Omental fat pad (tissue), 4 donors: ENCODE data around the gene RNF6. TPM values are rescaled to one million over a fixed set of nuclear protein-coding genes. Genes with fewer than 3 reads are reported as not detected.
A peak's percentile ranks its signal among the peaks of the same experiment; 100 is the strongest.

Experiments
- ATAC-seq: fragments of 150-250 bp; one replicate; pipeline ENCODE4 v1.9.1; 2016; ENCODE audit warnings: mild to moderate bottlenecking, moderate library complexity; ENCODE audit not compliant: low FRiP score
- DNase-seq: peaks from one replicate; pipeline ENCODE4 v3.0.0-alpha.2; 2019; ENCODE audit warnings: low spot score
- total RNA-seq, 4 donors: library from RNA; depleted of rRNA; stranded (reverse); fragments of >200 nt; gene quantifications; one replicate each; pipeline ENCODE4 v1.1.0, GENCODE V29; 2016
- TF ChIP-seq, protein P1 (sequence below), 3 donors: fragments of 450-650 bp; IDR thresholded peaks; one replicate each; pipeline ENCODE4 v1.5.1; 2016 to 2017; ENCODE audit warnings: antibody characterized with exemption in 3 of 3, mild to moderate bottlenecking in 3 of 3, moderate library complexity in 2 of 3

RNF6 gene
- total RNA-seq, 4 donors from 2014 or later: 27.0 to 33.7 (median 27.5) TPM

DNA sequence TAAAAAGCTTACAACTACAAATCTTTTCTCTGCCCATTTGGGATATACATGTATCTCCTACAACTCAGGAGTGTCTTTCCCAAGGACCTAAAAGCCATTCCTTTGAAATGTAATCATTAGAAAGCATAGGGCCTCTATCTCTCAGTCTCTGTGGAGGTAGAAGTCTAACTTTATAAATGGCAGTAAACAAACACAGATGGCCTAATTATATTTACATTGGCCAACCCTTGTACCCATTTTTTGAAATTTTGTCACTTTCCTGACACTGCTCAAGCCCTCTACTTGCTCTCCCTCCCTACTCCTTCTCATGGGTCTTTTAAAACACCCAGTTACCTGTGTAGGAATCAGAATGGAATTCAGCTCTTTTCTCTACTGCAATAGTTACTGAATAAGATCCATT is 24.8 kb downstream of the RNF6 start:
- TF ChIP-seq, protein P1, sequence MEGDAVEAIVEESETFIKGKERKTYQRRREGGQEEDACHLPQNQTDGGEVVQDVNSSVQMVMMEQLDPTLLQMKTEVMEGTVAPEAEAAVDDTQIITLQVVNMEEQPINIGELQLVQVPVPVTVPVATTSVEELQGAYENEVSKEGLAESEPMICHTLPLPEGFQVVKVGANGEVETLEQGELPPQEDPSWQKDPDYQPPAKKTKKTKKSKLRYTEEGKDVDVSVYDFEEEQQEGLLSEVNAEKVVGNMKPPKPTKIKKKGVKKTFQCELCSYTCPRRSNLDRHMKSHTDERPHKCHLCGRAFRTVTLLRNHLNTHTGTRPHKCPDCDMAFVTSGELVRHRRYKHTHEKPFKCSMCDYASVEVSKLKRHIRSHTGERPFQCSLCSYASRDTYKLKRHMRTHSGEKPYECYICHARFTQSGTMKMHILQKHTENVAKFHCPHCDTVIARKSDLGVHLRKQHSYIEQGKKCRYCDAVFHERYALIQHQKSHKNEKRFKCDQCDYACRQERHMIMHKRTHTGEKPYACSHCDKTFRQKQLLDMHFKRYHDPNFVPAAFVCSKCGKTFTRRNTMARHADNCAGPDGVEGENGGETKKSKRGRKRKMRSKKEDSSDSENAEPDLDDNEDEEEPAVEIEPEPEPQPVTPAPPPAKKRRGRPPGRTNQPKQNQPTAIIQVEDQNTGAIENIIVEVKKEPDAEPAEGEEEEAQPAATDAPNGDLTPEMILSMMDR (IDR thresholded peaks at IDR 0.05): no peak
- DNase-seq: no peak
- ATAC-seq: no peak

DNA sequence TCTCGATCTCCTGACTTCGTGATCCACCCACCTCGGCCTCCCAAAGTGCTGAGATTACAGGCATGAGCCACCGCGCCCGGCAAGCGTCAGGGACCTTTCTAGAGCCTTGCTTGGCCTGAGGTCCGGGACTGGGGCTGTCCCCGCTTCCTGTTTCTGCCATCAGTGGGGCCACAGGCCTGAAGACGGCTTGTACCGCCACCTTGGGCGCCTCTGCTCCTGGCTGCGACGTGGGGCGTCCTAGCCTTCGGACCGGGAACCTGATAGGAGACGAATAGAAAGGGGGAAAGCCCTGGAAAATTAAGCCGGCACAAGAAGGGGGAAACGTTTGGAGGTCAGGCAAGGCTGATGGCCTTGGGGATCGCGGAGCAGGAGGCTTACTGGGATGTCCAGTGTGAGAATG is 35.1 kb downstream of the RNF6 start:
- no peak for ATAC-seq
- TF ChIP-seq, protein P1 (IDR thresholded peaks at IDR 0.05): no peak
- DNase-seq: no peak

DNA sequence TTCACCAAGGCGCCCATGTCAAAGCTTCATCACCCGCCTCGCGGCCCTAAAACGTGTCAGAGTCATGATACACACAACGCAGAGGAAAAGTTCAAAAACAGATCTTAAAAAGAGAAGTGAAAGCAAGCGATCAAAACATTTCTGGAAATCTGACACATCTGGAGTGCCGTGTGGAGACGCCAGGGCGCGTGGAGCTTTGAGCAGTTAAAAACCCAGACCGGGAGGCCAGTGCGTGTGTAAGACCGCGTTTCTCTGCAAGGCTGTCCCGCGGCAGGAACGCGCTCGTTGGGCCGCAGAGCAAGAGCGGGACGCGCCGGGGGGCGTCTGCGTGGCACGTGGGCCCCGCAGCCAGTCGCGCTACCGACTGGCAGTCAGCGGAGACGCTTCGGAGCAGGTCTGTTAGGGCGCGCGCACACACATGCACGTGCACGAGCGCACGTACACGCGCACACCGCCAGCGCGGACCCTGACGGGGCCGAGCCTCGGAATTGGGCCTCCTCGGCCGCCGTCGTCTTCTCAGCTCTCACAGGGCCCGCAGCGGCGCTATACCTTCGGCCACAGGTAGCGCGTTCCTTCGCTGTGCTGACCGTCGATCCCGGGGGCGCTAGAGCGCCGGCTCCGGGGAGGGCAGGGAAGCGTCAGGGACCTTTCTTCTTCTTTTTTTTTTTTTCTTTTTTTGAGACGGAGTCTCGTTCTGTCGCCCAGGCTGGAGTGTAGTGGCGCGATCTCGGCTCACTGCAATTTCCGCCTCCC is 35.8 kb downstream of the RNF6 start:
- peak; percentile 97 for ATAC-seq
- TF ChIP-seq, protein P1 (IDR thresholded peaks at IDR 0.05): no peak
- DNase-seq: peak; percentile 64

DNA sequence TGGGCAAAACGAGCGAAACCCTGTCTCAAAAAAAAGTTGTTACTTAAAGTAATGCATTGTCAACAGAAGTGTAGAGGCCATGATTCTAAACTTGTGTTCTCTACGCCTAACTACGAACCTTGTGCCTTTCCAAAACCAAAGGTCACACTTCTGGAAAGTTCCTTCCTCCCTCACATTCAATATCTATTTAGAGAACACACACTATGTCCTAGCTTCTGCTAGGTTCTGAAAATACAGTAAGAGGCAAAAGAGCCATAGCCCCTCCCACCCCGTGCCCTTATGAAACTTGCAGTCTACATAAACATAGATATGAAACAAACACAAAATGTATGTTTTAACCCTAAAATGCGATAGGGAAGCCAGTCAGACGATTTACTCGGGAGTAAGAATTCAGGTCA is 36.4 kb downstream of the RNF6 start:
- peak; percentile 22 for ATAC-seq
- no peak for DNase-seq

DNA sequence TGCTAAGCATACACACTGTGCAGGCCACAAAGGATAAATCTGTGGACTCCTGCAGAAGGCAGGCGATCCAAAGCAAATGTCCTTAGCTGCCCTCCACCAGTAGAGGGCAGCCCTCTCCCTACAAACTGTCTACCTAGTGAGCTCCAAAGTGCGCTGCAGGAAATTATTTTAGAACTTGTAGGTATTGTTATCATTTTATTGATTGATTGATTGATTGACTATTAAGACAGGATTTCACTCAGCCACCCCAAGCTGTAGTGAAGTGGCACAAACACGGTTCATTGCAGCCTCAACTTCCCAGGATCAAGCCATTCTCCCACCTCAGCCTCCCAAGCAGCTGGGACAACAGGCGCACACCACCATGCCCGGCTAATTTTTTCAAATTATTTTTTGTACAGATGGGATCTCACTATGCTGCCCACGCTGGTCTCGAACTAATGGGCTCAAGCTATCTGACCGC is 37.3 kb downstream of the RNF6 start:
- ATAC-seq (no peak), DNase-seq (no peak)
- TF ChIP-seq, protein P1 (IDR thresholded peaks at IDR 0.05): peak in 1 of 3 donors; percentile 14

More for the DNA sequence above, 36.4 kb downstream of the RNF6 start:
- TF ChIP-seq, protein P1 (IDR thresholded peaks at IDR 0.05): no peak

DNA sequence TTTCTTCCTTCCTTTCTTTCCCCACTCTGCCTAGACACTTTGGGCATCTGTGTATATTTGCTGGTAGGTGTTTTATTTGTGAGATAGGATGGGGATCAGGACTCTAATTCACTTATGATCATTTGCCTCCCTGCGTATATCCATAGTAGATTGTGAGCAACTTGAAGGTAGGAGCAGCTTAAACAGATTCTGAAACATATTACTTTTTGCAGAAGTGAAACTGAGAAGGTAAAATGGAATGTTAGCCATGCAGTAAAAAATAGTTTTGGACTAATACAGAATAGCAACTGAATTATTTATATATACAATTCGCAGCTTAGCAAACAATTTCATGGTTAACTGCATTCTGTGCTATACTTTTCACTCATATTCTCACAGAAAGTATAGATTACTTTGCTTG is 38.7 kb downstream of the RNF6 start:
- no peak for DNase-seq

More for the DNA sequence above, 38.7 kb downstream of the RNF6 start:
- TF ChIP-seq, protein P1 (IDR thresholded peaks at IDR 0.05): no peak
- no peak for ATAC-seq
